GM23338 (cell line): Measurements from ENCODE around the gene RAD50. TPM values are rescaled to one million over a fixed set of nuclear protein-coding genes. Genes with fewer than 3 reads are reported as not detected.

Source experiments
- polyA plus RNA-seq: library from polyadenylated mRNA; unstranded; fragments of >200 nt; fragmentation: Nextera tagmentation; extraction: Ambion mirVana; gene quantifications from 2 replicates; pipeline ENCODE4 v1.2.1, GENCODE V29; 2016
- total RNA-seq: library from RNA; depleted of rRNA; stranded (reverse); fragments of >200 nt; shearing (Covaris generic); gene quantifications from 2 replicates; pipeline ENCODE4 v1.2.3, GENCODE V29; 2014; rRNA removed

RAD50 gene
- total and polyA plus RNA-seq, 2 experiments from 2014 or later, result 27.0 to 52.2 TPM

Other genes starting within 250 kb of the RAD50 start
- gene SLC22A5, start 187.3 kb upstream of the RAD50 start, total RNA-seq, result 2.4 and 4.8 TPM in 2 replicates
- 1.7 and 1.9 TPM in 2 replicates for gene SLC22A5, start 187.3 kb upstream of the RAD50 start, polyA plus RNA-seq
- gene IRF1, start 66.2 kb upstream of the RAD50 start, total RNA-seq, result 6.4 and 6.9 TPM in 2 replicates
- gene IRF1, start 66.2 kb upstream of the RAD50 start, polyA plus RNA-seq, result 8.6 and 9.1 TPM in 2 replicates
- not detected in 2 replicates for gene IL5, start 13.5 kb upstream of the RAD50 start, total RNA-seq
- gene IL5, start 13.5 kb upstream of the RAD50 start, polyA plus RNA-seq, result not detected in 2 replicates
- gene IL13, start 101.2 kb downstream of the RAD50 start, total RNA-seq, result not detected in 2 replicates
- not detected in 2 replicates for gene IL13, start 101.2 kb downstream of the RAD50 start, polyA plus RNA-seq
- not detected in 2 replicates for gene IL4, start 117.0 kb downstream of the RAD50 start, total RNA-seq
- gene IL4, start 117.0 kb downstream of the RAD50 start, polyA plus RNA-seq, result not detected in 2 replicates
- gene KIF3A, start 180.6 kb downstream of the RAD50 start, total RNA-seq, result 10.5 and 11.2 TPM in 2 replicates
- 15.4 and 19.7 TPM in 2 replicates for gene KIF3A, start 180.6 kb downstream of the RAD50 start, polyA plus RNA-seq
- gene CCNI2, start 190.4 kb downstream of the RAD50 start, total RNA-seq, result 0.74 and 2.5 TPM in 2 replicates
- gene CCNI2, start 190.4 kb downstream of the RAD50 start, polyA plus RNA-seq, result 0.55 and 1.1 TPM in 2 replicates
- gene SEPTIN8, start 220.3 kb downstream of the RAD50 start, total RNA-seq, result 37.2 and 45.0 TPM in 2 replicates
- 8.7 and 8.8 TPM in 2 replicates for gene SEPTIN8, start 220.3 kb downstream of the RAD50 start, polyA plus RNA-seq